Measurements from ENCODE around the gene GRID2.
"Not testable (repeated sequence)": the region's sequence is repeated elsewhere in the genome, so short reads cannot be mapped to it uniquely, and the experiment has no call there.

The GRID2 gene

GRCh38 chr4:92303621-92304027, at the start of gene GRID2:
Gene GRID2, plus strand, starts transcription at chr4:92303966.
- DNase-seq (ENCODE audit: low read depth), result no peak

- DNase-seq (ENCODE audit: low read depth), result no peak
Observed at GRCh38 chr4:92253986-92254671, 49.6 kb upstream of the GRID2 start.

GRCh38 chr4:92254767-92255442, 48.9 kb upstream of the GRID2 start:
- DNase-seq (ENCODE audit: low read depth), result no peak

- DNase-seq (ENCODE audit: low read depth), result no peak
Observed at GRCh38 chr4:92255920-92256244, 47.9 kb upstream of the GRID2 start.

GRCh38 chr4:92257931-92258857, 45.6 kb upstream of the GRID2 start:
- DNase-seq (ENCODE audit: low read depth), result no peak

- DNase-seq (ENCODE audit: low read depth), result no peak
Observed at GRCh38 chr4:92261256-92261655, 42.5 kb upstream of the GRID2 start.

GRCh38 chr4:92262371-92262770, 41.4 kb upstream of the GRID2 start:
- DNase-seq (ENCODE audit: low read depth), result no peak

- DNase-seq (ENCODE audit: low read depth), result no peak
Observed at GRCh38 chr4:92263010-92263409, 40.8 kb upstream of the GRID2 start.

- no peak for DNase-seq (ENCODE audit: low read depth)
Observed at GRCh38 chr4:92263575-92263974, 40.2 kb upstream of the GRID2 start.

- DNase-seq (ENCODE audit: low read depth), result no peak
Observed at GRCh38 chr4:92264163-92264562, 39.6 kb upstream of the GRID2 start.

GRCh38 chr4:92265021-92265420, 38.7 kb upstream of the GRID2 start:
- no peak for DNase-seq (ENCODE audit: low read depth)

- no peak for DNase-seq (ENCODE audit: low read depth)
Observed at GRCh38 chr4:92265798-92266197, 38.0 kb upstream of the GRID2 start.

- no peak for DNase-seq (ENCODE audit: low read depth)
Observed at GRCh38 chr4:92266521-92266920, 37.2 kb upstream of the GRID2 start.

GRCh38 chr4:92268642-92269041, 35.1 kb upstream of the GRID2 start:
- no peak for DNase-seq (ENCODE audit: low read depth)

- DNase-seq (ENCODE audit: low read depth), result no peak
Observed at GRCh38 chr4:92270908-92271307, 32.9 kb upstream of the GRID2 start.

GRCh38 chr4:92271551-92271950, 32.2 kb upstream of the GRID2 start:
- DNase-seq (ENCODE audit: low read depth), result not testable (repeated sequence)

- not testable (repeated sequence) for DNase-seq (ENCODE audit: low read depth)
Observed at GRCh38 chr4:92277057-92277881, 26.5 kb upstream of the GRID2 start.

- DNase-seq (ENCODE audit: low read depth), result no peak
Observed at GRCh38 chr4:92279296-92279695, 24.5 kb upstream of the GRID2 start.

- no peak for DNase-seq (ENCODE audit: low read depth)
Observed at GRCh38 chr4:92299152-92299551, 4.6 kb upstream of the GRID2 start.

- no peak for DNase-seq (ENCODE audit: low read depth)
Observed at GRCh38 chr4:92304121-92304520, 355 bp downstream of the GRID2 start.

GRCh38 chr4:92304606-92305005, 840 bp downstream of the GRID2 start:
- DNase-seq (ENCODE audit: low read depth), result no peak

Measured in stimulated activated CD4-positive, alpha-beta T cell treated with anti-CD3 and anti-CD28 coated beads, Interleukin-2, amount 100 ng/mL, for 4 hours (primary cell).